Measurements from ENCODE around the gene EEFSEC. TPM values are rescaled to one million over a fixed set of nuclear protein-coding genes. Genes with fewer than 3 reads are reported as not detected.

Gene EEFSEC
- total RNA-seq, 1 experiment from 2014 or later, result 9.6 TPM

- H3K79me2 ChIP-seq (ENCODE audit: low read length), result no peaks in the 10 kb centered on the region
These were observed 117.5 kb downstream of the EEFSEC start for GRCh38 chr3:128270559-128271492.

GRCh38 chr3:128271536-128272332, 118.5 kb downstream of the EEFSEC start:
- Histone ChIP-seq H3K9ac (ENCODE audit: low read length) (no peak overlapping the region), H3K36me3 (ENCODE audit: low read depth, low read length) (no peaks in the 10 kb centered on the region), H3K4me1 (ENCODE audit: insufficient read depth, low read length) (peaks cover 22% of the 10 kb centered on the region), H3K9me3 (ENCODE audit: low read length) (no peaks in the 10 kb centered on the region), H2AFZ (ENCODE audit: low read length) (no peak overlapping the region), H3K27ac (ENCODE audit: low read length) (no peak overlapping the region), H3K79me2 (ENCODE audit: low read length) (no peaks in the 10 kb centered on the region), H3F3A (ENCODE audit: low read length, unreplicated experiment) (no peaks in the 10 kb centered on the region), H3K9me2 (replicated peaks; ENCODE audit: low read length) (no peaks in the 10 kb centered on the region), H3K4me3 (ENCODE audit: low read length) (no peak overlapping the region), H3K27me3 (ENCODE audit: low read length) (no peaks in the 10 kb centered on the region), H4K20me1 (ENCODE audit: low read length) (no peaks in the 10 kb centered on the region), H3K4me2 (ENCODE audit: low read length) (no peak overlapping the region)
- no peak for DNase-seq
- POLR2A ChIA-PET (ENCODE audit: unreplicated experiment), result no interaction called here
- ATAC-seq, result no peak
- intact Hi-C loops (cut with micrococcal nuclease), result no loop called here
- CTCF ChIA-PET, result no interaction called here
- no TSS peak for BruUV-seq (replicated peaks)
- TF ChIP-seq EZH2phosphoT487 (IDR thresholded peaks at IDR 0.05; ENCODE audit: borderline replicate concordance, low read length), result no peak
- no peak for TF ChIP-seq EZH2 (IDR thresholded peaks at IDR 0.05; ENCODE audit: low read length, unreplicated experiment)
- TF ChIP-seq CTCF (conservative IDR thresholded peaks at IDR 0.05; ENCODE audit: low read depth, low read length), result no peak

More at GRCh38 chr3:128270559-128271492, 117.5 kb downstream of the EEFSEC start:
- no peaks in the 10 kb centered on the region for H3F3A ChIP-seq (ENCODE audit: low read length, unreplicated experiment)
- no peak overlapping the region for H3K4me3 ChIP-seq (ENCODE audit: low read length)
- H3K9ac ChIP-seq (ENCODE audit: low read length), result no peak overlapping the region
- no peaks in the 10 kb centered on the region for H3K36me3 ChIP-seq (ENCODE audit: low read depth, low read length)
- DNase-seq, result no peak
- TF ChIP-seq CTCF (conservative IDR thresholded peaks at IDR 0.05; ENCODE audit: low read depth, low read length), result no peak
- no peak for TF ChIP-seq EZH2phosphoT487 (IDR thresholded peaks at IDR 0.05; ENCODE audit: borderline replicate concordance, low read length)
- TF ChIP-seq EZH2 (IDR thresholded peaks at IDR 0.05; ENCODE audit: low read length, unreplicated experiment), result no peak
- no TSS peak for BruUV-seq (replicated peaks)
- no peaks in the 10 kb centered on the region for H3K27me3 ChIP-seq (ENCODE audit: low read length)
- no peaks in the 10 kb centered on the region for H4K20me1 ChIP-seq (ENCODE audit: low read length)
- peaks cover 20% of the 10 kb centered on the region for H3K4me1 ChIP-seq (ENCODE audit: insufficient read depth, low read length)
- no peaks in the 10 kb centered on the region for H3K9me3 ChIP-seq (ENCODE audit: low read length)
- H3K9me2 ChIP-seq (replicated peaks; ENCODE audit: low read length), result no peaks in the 10 kb centered on the region
- POLR2A ChIA-PET (ENCODE audit: unreplicated experiment), result no interaction called here
- H3K27ac ChIP-seq (ENCODE audit: low read length), result no peak overlapping the region
- no peak overlapping the region for H2AFZ ChIP-seq (ENCODE audit: low read length)
- CTCF ChIA-PET, result no interaction called here
- ATAC-seq, result no peak
- intact Hi-C loops (cut with micrococcal nuclease), result no loop called here
- H3K4me2 ChIP-seq (ENCODE audit: low read length), result no peak overlapping the region

All from PC-3 (cell line).